ENCODE results near the gene ZNF500.
A peak's percentile ranks its signal among the peaks of the same experiment; 100 is the strongest.

Gene ZNF500

GRCh38 chr16:4766875-4767628, at the start of gene ZNF500:
ZNF500 (minus strand) TSS chr16:4767162; CDS start chr16:4765978, 1,184 bp downstream.
- DNase-seq (ENCODE audit: low read depth): peak; percentile 71

GRCh38 chr16:4814542-4815173, 47.7 kb upstream of the ZNF500 start:
- DNase-seq (ENCODE audit: low read depth): no peak

DNA sequence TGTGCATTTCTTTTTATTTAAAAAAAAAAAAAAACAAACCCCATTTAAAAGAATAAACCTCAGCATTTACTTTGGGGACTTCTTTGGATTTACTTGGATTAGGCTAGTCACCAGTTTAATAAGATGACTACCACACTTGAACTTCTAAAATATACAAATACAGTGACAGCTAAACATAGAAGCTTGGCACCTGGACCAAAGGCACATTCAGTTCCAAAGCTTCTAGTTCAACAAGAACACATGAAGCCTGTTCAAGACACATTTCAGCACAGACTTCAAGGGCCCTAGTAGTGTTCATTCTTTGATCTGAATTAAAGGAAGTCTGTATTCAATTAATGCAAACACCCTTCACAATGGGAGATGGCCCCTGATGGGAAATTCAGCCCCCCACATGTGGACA, 47.1 kb upstream of the ZNF500 start:
- DNase-seq (ENCODE audit: low read depth): no peak

- DNase-seq (ENCODE audit: low read depth): no peak
These were observed 46.5 kb upstream of the ZNF500 start for GRCh38 chr16:4813251-4814003.

- no peak for DNase-seq (ENCODE audit: low read depth)
These were observed 44.8 kb upstream of the ZNF500 start for GRCh38 chr16:4811773-4812172.

GRCh38 chr16:4811242-4811641, 44.3 kb upstream of the ZNF500 start:
- DNase-seq (ENCODE audit: low read depth): no peak

- no peak for DNase-seq (ENCODE audit: low read depth)
These were observed 39.3 kb upstream of the ZNF500 start for GRCh38 chr16:4806280-4806679.

DNA sequence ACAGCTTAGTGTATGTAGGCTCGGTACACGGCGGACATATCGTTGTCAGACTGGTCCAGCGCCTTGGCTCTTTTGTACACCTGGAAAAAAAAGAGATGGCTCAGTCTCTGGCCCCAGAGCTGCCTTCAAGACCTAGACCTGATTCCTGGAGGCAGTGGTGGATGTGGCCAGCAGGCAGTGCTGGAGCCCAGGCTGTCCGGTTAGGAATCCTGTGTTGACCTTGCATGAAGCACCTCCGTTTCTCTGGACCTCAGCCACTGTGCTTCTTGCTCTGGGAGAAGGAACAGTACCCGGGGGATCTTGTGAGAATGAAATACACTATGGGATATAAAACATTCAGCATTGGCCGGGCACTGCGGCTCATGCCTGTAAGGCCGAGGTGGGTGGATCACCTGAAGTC, 38.3 kb upstream of the ZNF500 start:
- DNase-seq (ENCODE audit: low read depth): no peak

DNA sequence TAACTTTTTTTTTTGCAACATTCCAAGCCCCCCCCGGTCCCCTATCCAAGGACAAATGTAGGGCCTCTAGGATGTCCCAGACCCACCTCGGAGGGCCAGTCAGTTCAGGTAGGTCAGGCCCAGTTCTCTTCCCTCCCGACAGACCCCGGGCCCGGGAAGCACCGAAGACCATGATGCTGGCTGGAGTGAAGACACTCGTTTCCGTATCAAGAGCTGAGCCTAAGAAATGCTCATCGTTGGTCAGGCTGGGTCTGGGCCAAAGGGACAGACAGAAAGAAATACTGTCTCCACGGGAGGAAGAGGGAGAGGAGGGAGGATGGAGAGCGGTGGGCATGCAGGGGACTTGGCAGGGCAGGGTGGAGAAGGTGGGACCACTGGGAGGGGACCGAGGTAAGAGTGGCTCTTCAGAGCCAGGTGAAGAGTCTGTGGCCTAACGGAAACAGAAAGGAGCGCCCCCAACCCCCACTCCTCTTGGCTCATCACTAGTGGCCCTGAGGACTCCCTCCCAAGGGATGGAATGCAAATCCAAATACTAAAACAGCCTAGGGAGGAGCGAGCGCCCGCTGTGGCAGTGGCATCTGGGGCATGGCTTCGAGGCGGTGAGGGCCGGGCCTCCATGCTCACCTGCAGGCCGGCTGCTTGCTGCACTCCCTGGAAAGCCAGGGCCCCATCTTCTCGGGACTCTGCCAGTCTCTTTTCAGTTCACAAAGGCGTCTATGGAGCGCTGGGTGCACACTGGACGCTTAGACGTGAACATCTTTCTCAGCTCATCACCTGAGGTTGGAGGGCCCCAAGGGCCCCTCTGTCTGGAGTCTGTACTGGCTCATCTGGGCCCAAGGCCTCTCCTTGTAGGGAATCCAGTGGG, 37.2 kb upstream of the ZNF500 start:
- DNase-seq (ENCODE audit: low read depth): no peak

DNA sequence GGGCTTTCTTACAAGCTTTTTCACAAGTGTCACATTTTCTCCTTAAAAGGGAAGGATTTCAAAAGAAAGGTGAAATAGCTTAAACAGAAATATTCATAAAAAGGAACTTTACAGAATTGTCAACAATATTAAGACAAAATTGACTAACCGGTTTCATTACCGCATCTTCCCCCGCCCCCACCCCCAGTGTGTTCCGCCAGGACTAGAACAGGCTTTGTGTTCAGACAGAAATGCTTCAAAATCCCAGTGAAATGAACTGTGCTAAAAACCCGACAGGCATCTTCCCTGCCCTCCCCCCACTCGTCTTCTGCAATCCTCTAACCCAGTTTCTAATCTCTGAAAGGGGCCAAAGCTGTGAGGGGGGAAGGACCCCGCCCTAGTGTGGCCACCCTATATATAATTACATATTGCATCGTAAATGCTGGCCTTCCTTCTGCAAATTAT, 36.5 kb upstream of the ZNF500 start:
- no peak for DNase-seq (ENCODE audit: low read depth)

GRCh38 chr16:4802659-4803287, 35.8 kb upstream of the ZNF500 start:
- DNase-seq (ENCODE audit: low read depth): peak; percentile 59

DNA sequence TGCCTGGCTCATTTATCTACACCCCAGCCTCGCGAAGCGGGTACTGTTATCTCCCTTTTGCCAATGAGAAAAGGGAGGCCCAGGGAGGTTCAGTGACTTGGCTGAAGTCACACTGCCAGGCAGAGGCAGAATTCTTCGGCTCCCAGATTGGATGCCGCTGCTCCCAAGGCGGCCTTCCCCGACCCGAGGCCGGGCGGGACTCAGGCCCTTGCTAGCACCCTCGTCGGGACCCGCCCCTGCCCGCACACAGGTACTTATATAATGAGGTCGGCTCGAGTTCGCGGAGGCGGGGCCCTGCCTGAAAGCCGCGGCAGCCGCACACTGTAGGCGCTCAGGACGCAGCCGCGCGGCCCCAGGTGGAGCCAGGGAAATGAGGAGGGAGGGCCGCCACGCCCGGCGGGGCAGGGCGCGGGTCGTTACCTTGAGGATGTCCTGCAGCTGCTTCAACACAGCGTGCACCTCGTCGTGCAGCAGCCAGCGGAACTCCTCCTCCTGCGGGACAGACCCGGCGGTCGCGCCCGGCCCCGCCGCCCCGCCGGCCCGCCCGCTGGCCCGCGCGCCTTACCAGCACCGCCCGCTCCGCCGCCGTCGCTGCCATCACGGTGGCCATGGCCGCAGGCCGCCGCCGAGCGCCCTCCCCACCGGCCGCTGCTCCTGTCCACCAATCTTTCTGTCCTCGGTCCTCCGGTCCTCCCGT, 35.1 kb upstream of the ZNF500 start, which contains the start of gene ROGDI:
Gene ROGDI, minus strand, starts transcription at position 672 of the 697 bp plus-strand sequence. Its CDS starts 62 bp downstream, at position 610.
- DNase-seq (ENCODE audit: low read depth): no peak

DNA sequence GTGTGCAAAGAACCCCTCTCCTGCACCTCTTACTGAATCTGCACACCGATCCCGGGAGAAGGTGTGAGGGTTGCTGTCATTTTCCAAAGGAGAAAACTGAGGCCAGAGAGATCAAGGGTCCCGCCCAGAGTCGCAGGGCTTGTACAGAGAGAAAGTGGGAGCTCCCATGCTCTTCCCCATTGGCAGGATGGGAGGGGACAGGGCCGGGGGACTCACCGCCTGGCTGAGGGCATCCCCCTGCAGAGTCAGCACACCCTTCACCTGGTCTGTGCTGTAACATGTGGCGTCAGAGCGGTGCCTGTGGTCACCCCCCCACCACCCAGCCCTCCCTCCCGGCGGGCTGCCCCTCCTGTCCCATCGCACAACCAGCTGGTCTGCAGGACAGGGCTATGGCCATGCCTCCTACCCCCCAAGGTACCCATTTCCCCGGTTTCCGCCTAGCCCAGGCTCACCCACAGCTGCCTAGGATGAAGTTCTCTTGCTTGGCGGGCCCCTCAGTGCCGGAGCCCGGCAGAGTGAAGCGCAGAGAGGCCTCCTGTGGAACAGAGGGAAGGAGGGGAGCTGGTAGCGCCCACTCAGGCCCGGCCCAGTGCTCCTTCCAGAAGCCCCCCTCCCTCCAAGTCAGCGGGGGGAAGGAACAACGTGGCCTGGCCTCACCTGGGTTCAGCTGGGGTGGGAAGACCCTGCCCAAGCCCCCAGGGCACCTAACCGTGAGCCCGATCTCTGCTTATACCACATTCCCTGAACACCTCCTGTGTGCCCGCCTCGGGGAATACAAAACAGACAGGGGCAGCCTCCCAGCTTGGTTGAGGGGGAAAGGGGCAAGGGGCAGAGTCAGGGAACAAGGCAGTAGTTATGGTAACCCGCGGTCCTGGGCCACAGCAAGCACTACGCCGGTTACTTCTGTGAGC, 34.3 kb upstream of the ZNF500 start:
- DNase-seq (ENCODE audit: low read depth): no peak

DNA sequence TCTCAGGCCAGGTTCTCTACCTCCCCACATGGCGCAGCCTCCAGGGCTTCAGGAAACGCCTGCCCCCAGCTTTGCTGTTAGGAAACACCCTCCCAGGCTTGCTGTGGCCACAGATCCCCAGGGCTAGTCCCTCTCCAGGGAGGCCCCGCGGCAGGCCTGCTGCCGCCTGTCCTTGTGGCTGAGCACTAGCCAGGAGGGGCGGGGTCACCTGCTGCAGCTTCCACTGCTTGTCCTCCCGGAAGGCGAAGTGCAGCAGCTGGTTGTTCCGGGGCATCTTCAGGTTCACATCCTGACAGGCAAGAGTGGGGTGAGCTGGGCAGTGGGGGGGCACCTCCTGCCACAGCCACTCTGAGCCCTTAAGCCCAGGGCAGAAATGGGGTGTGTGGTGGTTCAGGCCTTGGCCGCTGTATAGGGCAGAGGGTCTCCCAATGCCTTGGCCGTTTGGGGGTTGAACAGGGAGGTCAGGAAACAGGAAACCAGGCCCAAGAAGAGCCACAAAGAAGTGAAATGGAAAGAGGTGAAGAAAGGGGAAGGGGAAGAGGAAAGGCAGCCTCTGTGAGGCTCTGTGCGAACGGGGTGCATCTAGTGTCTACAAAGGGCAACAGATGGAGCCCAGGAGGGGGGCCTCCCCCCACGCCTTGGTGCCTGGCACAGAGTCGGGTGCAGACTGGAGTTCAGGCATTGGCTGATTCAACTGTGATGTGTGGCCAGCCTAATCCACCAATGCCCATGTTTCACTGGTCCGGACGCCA, 33.5 kb upstream of the ZNF500 start:
- DNase-seq (ENCODE audit: low read depth): no peak

DNA sequence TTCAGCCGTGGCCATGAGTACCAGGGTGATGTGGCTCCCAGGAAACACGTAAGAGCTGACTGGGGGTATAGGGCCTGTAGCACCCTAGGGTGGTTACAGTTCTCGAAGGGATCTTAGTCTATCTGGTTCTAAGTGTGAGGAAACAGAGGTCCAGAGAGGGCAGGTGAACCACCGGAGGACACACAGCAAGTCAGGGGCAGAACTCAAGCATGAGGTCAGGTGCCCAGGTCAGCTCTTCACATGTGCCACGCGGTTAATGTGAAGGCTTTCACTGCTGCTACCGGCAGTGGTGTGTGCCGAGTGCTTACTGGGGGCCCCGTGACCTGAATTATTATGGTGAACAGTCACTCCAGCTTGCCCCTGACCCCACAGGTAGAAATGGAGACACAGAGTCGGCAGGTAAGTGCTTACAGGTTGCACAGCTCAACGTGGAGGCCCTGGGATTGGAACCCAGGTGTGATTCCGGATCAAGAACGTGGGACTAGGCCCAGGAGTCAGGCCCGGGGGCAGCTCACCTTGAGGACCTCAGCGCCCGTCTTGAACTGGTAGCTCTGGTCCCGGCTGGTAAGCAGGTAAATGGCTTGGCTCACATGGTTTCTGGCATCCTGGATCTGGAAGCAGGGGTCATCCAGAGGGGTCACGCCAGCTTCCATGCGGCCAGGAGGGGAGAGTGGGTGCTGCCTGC, 32.4 kb upstream of the ZNF500 start:
- no peak for DNase-seq (ENCODE audit: low read depth)

- DNase-seq (ENCODE audit: low read depth): no peak
These were observed 31.5 kb upstream of the ZNF500 start for GRCh38 chr16:4798456-4798855.

DNA sequence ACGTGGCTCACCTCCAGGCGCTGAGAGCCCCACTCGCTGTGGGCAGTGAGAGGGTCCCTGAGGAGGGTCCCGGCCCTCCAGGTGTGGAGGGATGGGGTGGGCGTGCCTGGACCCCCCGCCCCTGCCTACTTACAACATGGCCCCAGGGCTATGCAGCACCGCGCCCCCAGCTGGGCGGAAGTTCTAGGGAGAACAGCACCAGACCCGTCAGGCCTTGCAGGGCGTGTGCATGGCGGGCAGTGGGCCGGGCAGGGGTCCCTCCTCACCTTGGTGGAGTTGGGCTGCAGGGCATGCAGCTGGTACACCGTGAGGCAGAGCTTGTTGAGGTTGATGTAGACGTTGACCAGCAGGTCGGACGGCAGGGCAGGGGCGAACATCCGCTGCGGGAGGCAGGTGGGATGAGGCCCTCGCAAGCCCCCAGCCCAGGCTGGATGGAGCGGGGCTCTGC, 30.9 kb upstream of the ZNF500 start:
- DNase-seq (ENCODE audit: low read depth): no peak

Data from non-pigmented ciliary epithelial cell (primary cell).